GM19193 (cell line): ENCODE measurements around the gene ADAM19.
A peak's percentile ranks its signal among the peaks of the same experiment; 100 is the strongest.

ENCODE experiments used
- POLR2A ChIP-seq: IDR thresholded peaks from 4 replicates; pipeline ENCODE4 v1.6.1; 2011; ENCODE audit not compliant: insufficient read depth, insufficient read length; ENCODE audit errors: extremely low read depth

The ADAM19 gene

DNA sequence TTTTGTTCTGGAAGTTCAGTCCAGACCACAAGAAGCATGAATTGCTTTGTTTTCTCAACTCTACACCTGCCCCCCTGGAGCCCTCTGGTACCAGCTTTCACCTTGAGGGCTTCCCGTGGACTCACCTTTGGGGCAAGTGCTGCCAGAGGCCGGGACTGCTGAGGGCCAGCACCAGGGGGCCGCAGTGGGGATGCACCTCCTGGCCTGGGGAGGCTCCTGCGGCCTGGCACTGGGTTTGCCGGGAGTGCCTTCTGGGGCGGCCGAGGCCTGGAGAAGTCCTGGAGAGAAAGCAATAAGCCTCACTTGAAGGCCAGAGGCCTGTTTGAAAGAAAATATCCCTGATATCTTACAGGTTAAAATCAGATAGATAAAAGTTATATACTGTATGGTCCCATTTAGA is 93.9 kb downstream of the ADAM19 start:
- TF ChIP-seq POLR2A, result no peak

DNA sequence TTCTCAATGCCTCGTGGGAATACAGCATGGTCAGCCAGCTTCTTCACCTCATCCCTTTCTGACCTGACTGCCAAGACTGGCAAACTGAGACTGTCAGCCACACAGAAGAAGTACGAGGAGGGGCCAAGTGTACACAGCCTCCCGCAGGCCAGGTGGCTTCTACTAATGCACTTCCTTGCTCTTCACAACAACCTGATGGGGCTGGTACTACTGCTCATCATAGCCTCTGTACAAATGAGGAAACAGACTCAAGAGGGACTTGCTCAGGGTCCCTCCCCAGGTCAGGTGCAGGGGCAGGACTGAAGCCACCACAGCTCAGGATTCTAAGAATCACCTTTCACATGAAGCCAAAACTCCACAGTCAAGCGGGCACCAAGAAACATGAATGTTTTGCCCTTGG is 94.3 kb downstream of the ADAM19 start:
- no peak for TF ChIP-seq POLR2A

DNA sequence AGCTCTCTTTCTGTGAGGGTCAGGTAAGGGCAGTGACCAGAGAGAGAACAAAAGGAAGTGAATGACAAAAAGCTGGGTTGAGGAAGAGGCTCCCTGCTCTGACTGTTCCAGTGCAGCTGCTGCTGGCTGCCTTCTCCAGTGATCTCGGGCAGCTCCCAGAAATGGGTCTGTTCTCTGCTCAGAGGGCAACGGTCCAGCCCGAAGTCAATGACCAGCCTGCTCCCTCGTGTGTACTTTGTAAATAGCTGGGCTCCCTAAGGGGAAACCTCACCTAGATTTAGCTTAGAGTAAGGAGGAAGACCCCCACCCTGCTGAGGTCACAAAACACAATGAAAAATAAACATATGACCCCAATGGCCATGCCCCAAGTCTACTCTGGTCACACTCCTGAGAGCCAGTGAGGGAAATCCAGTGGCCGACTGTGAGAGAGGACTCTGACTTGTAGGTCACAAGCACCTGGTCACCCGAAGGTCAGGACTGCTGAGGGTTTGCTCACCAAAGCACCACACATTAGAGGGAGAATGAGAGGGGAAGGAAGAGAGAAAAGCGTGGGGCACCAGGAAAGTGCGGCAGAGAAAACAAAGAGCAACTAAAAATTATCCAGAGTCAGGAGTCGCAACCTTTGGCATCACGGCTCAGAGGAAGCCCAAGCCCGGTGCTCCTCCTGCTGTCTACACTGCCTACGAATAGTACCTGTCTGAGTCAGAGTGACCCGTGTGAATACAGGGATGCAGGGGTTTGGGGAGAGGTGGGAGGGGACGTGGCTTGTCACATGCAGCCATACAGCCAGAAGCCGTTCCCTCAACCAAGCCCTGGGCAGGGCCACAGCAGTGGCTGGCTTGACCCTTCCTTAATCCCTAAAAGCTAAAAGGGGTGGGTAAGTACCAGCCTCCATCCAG is 95.7 kb downstream of the ADAM19 start:
- TF ChIP-seq POLR2A, result peak; percentile 19

DNA sequence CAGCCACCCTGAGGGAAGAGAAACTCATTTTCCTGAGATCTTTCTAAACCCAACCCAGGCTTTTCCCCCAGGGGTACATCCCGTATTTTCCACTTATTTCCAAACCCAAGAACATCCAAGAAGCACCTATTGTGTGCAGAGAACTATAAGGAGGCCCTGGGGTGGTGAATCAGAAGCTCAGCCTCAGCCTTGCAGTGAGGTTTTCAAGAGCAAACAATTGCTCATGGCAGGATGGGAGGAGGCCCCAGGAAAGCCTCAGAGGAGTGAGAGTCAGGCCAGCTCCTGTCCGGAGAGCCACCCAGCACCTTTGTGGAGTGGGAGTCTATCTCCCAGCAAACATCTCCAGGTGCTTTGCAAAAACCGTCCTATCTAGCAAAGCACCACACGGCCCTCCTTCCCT is 96.4 kb downstream of the ADAM19 start:
- TF ChIP-seq POLR2A, result no peak

DNA sequence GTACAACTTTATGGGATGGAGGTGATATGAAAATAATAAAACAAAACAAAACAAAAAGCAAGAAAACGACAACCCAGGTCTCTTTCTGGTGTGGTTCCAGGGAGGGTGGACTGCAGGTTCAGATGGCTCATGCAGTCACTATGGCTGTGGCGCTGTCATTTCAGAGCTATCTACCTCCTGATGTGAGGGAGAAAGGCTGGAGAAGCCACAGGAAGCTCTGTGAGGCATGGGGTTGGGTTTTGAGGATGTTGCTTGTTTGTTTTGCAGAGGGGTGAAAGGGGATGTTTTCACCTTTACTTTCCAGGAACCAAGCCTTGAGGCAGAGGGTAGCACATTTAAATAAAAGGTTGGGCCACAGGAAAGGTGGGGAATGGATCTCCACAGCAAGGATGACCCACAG is 96.8 kb downstream of the ADAM19 start:
- no peak for TF ChIP-seq POLR2A

DNA sequence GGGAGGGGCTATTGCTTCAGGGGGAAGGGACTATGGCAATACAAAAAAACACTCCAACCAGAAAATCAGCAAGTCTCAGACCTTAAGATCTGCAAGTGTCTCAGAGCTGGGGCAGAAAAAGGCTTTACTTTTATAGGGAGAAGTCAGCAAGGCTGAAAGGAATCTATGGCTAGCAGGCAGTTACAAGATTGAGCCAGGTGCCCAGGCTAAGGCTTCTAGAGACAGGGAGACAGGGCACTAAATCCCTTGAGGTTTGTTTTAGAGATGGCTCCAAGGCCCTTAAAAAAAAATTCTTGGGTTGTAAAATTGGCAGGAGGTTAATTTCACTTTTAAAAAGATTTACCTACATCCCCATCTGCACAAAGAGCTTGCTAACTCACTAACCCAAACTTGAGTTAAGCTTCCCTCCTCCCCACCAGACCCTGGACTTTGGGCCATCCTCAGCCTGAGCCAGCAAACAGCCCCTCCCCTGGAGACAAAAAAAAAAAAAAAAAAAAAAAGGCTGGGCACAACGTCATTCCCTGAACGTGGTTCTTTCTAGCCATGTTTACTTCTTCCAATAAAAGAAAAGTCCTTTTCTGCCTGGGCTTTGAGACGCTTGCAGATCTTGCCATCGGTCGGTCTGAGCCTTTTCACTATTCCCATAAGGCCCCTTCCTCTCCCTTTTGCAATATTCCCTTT is 97.6 kb downstream of the ADAM19 start:
- TF ChIP-seq POLR2A, result no peak

DNA sequence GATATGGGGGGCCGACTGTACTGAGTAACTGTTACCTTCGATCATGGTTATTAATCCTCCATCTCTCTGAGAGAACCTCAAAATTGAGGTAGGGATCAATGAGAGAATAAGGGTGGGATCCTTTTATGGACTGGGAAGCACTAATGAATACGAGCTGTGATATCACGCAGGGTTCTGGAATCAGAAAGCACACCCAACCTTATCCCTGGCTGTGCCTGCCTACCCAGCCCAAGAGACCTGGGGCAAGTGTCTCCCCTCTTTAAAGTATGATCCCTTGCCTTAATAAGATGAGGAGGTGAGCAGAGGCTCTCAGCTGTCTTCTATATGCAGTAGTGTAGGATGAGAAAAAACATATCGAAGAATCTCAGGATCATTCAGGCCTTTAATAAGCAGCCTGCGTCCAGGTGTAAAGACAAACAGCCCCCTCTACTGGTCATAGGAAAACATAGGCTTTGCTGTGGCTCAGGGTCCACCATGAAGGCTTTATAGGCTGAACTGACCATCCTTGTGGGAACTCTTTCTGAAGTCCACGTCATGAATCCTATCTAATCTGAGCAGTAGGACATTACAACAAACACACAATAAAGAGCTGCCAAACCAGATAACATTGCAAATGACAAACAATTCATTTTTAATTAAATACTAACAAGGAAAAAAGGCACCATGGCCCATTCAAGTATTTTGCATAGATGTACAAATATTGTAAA is 98.7 kb downstream of the ADAM19 start:
- no peak for TF ChIP-seq POLR2A

DNA sequence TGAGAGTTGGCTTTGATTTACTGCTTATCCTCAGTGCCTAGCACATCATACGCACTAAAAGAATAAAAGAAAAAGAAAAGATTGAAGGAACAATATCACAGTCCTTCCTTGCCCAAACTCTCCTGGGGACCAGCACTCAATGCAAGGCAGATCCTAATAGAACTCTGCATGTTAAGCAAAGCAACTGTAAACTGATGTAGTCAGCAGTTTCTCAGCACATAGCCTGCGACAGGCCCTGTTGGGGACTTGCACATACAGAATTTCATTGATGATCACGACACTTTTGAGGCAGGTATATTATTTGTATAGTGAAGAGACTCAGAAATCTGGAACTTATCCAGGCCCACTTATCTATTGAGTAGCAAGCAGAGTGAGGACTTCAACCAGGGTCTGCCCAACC is 100.1 kb downstream of the ADAM19 start:
- TF ChIP-seq POLR2A, result no peak

DNA sequence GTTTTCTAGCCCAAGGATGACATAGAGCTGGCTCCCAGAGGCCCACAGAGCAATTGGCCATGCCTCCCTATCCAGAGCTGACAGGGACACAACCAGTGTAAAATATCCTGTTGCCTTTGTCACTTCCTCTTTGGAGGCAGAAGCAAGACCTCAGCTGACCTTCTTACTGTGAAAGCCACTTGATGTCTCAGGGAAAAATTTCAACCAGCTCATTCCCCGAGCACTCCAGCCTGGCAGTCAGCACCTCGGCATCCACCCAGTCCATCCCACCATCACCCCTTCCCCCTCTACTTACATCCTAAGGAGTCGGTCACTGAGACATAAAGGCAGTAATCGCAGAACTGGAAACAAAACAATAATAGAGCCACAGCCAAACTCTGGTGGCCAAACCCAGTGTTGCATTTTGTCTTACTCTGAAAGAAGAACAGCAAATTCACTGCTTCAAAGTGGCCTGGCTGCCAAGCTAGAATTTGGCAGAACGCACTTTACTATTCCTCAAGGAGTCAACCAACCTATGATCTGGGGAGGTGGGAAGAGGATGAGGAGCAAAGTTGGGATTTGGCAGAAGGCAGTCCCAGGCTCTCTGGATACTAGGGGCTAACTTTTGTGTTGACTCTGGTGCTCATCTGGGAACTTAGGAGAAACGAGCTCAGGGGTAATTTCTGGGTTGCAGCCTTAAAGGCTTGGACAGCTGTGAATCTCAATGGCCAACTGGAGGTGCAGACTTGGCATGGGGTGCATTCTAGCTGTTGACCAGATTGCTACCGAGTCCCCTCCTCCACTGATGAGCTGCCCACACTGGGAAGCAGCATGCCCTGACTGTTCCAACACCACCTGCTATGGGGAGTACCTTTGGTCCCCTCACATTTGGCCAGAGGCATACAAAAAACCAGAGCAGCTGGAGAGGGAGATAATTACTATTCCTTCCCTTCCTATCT is 101.9 kb downstream of the ADAM19 start:
- TF ChIP-seq POLR2A, result no peak

DNA sequence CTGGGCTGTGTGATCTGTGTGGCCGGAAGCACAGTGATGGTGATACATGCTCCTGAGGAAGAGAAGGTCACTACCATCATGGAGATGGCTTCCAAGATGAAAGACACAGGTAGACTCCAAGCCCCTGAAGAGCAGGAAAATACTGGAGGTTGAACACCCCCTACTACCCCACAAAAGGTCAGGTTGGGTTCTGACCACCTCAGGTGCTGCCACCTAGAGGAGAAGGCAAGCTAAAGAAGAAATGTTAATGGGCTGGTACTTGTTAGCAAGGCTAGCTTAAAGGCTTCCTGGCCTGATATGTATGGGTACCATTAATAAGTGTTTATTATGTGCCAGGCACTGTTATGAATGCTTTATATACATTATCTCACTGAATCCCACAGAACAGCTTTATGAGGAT is 103.9 kb downstream of the ADAM19 start:
- TF ChIP-seq POLR2A, result no peak

DNA sequence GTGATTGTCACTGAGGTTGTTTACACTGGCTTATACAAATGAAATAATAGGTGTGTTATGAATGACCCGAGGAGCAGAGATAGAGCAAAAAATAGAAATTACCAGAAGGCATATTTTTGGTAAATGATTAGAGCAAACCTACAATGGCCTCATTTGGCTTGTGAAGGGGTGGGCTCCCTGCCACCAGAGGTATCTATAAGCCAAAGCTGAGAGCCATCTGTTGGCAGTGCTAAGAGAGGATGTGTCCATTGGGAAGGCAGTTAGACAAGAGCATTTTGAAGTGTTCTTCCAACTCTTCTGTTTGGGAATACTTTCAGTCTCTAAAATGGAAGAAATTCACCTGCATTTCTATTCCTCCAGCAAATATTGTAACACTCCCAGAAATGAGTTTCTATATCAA is 104.9 kb downstream of the ADAM19 start:
- TF ChIP-seq POLR2A, result no peak

DNA sequence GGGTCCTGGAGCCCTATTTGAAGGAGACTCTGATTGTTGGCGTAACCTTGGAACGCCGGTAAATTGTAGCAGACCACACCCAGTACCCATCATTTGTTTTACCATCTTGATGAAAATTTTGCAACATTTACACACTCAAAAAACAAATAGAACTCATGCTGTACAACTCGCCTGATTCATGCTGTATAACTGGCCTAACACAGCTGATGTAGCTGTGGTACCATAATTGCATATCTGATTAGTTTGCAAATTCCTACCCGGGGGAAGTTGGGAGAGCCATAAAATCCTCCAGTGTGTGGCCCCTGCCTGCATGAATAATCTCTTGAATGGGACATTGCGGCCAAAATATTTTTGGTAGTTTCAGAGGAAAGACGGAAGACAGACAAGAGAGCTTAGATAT is 105.9 kb downstream of the ADAM19 start:
- TF ChIP-seq POLR2A, result no peak

DNA sequence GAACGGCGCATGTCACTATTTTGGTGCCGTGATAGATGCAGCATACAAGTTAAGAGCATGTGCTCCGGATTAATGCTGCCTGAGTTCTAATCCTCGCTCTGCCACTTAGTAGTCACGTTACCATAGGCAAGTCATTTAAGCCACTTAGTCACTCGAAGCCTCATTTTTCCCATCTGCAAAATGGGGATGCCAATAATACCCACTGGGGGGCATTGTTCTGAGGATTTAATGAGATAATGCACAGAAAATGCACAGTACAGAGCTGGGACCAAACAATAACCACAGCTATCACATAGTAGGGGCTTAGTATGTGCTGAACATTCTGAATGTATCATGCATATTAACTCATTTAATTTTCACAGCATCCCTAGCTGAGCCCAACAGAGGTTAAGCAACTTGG is 106.5 kb downstream of the ADAM19 start:
- TF ChIP-seq POLR2A, result no peak

DNA sequence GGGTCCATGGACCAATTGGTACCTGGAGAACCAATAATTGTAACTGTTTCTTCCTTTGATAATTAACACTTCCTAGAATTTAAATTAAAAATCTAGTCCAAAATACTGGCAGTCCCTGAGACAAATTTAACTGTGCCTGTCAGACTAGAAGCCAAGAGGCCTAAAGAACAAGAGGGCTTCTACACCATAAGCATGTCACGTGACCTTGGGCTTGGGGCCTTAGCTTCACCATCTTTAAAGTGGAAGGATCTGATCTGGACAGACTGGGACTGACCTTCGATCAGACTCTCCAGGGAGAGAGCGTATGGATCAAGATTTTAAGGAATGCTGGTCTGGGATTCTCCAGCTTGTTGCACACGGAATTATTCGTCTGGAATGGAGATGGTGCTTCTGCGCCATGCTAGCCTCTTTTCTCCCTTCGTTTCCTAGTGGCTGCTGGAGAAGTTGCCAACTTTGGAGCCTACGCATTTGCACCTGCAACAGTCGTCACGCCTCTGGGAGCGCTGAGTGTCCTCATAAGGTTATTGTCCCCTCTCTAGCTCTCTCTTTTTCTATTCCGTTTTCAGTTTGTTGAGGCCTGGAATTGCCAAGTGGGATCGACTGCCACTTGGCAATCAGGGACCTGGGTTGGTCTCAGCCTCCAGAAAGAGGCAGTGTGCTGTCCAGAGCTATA is 107.1 kb downstream of the ADAM19 start:
- TF ChIP-seq POLR2A, result no peak
